GM21515 (cell line): ENCODE data around the gene NCKAP1.
A peak's percentile ranks its signal among the peaks of the same experiment; 100 is the strongest.
"Not testable (repeated sequence)": the region's sequence is repeated elsewhere in the genome, so short reads cannot be mapped to it uniquely, and the experiment has no call there.

Source experiments
- ATAC-seq: cut with Tn5 transposase; IDR thresholded peaks from one replicate; pipeline ENCODE4 v1.9.1; 2021; ENCODE audit not compliant: unreplicated experiment

Gene NCKAP1, protein sequence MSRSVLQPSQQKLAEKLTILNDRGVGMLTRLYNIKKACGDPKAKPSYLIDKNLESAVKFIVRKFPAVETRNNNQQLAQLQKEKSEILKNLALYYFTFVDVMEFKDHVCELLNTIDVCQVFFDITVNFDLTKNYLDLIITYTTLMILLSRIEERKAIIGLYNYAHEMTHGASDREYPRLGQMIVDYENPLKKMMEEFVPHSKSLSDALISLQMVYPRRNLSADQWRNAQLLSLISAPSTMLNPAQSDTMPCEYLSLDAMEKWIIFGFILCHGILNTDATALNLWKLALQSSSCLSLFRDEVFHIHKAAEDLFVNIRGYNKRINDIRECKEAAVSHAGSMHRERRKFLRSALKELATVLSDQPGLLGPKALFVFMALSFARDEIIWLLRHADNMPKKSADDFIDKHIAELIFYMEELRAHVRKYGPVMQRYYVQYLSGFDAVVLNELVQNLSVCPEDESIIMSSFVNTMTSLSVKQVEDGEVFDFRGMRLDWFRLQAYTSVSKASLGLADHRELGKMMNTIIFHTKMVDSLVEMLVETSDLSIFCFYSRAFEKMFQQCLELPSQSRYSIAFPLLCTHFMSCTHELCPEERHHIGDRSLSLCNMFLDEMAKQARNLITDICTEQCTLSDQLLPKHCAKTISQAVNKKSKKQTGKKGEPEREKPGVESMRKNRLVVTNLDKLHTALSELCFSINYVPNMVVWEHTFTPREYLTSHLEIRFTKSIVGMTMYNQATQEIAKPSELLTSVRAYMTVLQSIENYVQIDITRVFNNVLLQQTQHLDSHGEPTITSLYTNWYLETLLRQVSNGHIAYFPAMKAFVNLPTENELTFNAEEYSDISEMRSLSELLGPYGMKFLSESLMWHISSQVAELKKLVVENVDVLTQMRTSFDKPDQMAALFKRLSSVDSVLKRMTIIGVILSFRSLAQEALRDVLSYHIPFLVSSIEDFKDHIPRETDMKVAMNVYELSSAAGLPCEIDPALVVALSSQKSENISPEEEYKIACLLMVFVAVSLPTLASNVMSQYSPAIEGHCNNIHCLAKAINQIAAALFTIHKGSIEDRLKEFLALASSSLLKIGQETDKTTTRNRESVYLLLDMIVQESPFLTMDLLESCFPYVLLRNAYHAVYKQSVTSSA

DNA sequence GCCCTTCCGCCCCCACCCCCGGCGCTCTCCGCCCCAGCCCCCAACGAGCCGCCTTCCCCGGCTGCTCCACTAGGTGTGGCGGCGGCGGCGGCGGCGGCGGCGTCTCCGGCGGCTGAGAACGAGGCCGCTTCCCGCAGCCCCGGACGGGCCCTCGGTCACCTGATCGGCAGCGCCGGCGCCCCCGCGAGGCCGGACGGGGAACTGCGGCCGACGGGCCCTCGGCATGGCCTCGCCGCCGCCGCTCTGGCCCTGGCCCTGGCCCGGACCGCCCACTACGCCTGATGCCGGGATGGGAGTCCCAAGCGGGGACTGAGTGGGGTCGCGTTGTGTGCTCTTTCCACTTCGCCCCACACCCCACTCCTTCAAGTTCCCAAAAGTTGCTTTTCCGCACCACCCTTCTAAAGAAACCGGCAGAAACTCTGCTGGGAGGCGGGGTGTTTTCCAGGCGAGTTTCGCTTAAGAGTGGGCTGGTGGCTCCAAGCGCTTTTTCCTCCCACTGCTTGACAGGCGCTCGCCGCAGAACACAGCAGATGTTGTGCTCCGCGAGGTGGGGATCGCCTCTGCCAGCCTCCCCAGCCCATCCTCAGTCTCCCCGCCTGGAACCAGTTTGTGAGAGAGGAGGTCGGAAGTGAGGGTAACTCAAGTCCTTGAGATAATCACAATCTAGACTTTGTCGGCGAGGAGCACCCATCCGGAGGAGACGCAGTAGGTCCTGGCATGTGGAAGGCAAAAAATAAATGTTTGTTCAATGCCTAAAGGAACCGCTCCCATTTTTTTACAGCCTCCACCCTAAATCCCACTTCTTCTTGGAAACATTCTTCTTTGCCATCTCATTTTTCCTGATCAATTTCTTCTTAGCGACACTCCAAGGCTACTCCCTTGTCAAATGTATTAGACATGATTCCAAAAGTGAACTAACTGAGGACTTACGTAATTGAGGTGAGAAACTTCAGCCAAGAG lies at the start of gene NCKAP1:
Gene NCKAP1 (minus strand): TSS at position 117 of the 960 bp plus-strand sequence. CDS start 358 bp downstream, outside the sequence.
- peak; percentile 83 for ATAC-seq

DNA sequence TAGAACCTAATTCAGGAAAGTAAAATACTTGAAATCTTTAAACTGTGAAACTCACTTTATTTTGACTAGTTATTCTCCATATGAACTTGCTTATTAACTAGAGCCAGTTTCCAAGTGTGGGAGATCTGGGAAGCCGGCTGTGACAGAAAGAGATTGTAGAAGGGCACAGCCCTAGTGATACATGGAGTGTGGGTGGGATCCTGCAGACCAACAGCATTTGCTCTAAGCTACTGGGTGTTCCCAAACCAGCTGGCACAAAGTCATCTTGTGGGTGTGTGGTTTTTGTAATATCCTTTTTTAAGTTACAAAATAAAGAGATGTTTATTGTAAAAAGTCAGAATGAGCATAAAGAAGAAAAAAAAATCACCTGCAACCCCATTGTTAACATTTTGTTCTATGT lies 43.7 kb upstream of the NCKAP1 start:
- ATAC-seq = no peak

DNA sequence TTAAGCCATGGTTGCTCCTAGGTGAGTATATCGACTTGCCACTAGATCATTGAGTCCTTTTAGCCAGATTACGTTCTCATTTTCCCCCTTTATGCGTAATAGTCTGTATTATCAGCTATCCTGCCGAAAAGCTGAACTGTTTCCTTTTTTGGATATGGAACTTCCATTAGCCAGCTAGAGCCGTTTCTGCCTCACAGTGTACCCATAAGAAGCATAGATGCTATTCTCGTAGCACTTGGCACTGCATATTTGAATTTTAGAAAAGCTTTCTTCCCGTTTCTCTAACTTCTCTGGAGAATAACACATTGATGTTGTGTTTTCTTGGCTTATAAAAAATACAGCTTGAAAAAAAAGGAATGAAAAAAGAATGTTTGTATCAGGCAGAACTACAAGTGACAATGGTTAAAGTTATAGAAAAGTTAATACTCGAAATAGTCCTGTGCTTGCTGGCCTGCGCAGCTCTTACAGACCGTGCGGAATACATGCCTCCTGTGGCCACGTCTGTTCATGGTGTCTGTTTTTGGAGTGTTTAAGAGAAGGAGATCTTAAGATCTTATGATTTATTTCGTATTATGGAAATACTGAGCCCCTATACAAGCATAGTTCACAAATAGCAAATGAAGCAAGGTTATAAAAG lies 41.0 kb upstream of the NCKAP1 start:
- peak; percentile 7 for ATAC-seq

DNA sequence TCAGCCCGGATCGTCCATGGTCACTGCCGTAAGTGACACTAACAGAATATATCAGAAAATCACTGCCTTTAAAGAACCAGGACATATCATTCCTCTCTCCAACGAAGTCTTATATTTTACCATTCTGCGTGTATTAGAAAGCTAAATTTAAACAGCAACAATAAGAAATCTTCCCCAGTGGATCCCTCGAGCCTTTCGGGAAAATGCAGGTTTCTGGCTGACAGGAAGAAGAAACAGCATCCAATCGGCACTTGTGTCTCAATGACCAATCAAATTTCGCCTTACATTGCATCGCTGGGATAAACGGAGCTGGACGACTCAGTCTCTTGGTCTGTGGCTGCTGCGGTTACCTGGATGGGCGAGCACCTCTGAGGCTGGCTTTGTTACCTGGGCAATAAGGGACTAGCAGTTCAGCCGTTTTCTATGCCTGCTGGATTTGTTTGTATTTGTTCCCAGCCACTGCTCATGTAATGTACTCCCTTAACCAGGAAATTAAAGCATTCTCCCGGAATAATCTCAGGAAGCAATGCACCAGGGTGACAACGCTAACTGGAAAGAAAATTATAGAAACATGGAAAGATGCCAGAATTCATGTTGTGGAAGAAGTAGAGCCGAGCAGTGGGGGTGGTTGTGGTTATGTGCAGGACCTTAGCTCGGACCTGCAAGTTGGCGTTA lies 40.3 kb upstream of the NCKAP1 start, which contains the start of gene DUSP19:
Gene DUSP19 (plus strand): TSS at position 284 of the 675 bp plus-strand sequence. CDS start 187 bp downstream, at position 471.
- peak; percentile 94 for ATAC-seq

DNA sequence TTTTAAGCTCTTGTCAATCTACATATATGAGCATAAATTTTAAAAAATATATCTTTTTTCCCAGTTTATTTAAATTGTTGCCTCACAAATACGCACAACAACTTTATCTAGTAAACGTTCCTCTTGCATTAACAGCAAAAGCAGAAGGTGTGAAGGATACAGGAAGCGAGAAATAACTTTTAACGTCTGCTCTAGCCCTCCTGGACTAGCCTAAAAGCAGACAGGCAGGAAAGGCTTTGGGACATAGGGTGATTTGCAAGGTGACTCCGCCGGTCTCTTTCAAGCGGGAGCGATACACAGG lies 39.9 kb upstream of the NCKAP1 start:
- ATAC-seq = no peak

DNA sequence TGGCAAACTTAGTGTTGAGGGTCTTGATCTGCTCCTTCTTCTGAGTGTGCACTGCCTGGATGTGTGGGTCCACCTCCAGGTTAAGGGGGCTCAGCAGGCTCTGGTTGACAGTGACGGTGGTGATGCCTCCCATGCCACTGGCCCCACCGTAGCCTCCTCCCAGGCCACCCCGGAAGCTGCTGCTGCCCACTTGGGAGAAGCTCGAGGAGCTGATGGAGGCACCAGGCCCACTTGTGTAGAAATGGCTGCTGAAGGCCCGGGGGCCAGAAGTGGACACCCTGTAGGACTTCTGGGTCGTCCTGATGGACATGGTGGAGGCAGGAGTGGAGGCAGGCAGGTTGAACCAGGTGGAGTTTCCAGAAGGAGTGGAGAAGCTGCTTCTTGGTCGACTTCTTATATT lies 33.9 kb upstream of the NCKAP1 start:
- no peak for ATAC-seq

DNA sequence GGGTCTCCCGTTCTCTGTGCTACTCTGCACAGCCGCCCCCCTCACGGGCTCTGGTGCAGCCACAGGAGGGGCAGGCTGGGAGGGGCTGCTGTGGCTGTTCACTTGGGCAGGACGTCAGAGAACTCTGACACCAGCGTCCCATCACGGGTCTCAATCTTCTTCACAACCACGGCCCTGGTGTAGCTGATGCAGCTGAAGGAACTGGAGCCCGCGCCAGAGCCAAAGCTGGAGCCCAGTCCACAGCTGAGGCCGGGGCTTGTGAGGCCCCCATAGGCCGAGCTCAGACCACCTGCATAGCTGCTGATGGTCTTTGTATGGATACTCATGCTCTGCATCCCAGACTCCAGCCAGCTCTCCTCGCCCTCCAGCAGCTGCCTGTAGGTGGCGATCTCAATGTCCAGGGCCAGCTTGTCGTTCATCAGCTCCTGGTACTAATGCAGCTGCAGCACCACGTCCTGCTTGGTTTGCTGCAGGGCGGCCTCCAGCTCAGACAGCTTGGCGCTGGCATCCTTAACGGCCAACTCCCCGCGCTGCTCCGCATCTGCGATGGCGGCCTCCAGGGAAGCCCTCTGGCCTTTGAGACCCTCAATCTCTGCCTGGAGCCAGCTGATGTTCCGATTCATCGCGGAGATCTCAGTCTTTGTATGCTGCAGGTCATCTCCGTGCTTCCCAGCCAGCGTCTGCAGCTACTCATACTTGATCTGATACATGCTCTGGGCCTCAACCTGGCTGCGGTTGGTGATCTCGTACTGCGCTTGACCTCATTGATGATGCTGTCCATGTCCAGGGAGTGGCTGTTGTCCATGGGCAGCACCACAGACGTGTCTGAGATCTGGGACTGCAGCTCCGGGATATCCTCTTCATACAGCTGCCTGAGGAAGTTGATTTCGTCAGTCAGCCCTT lies 32.9 kb upstream of the NCKAP1 start:
- no peak for ATAC-seq

DNA sequence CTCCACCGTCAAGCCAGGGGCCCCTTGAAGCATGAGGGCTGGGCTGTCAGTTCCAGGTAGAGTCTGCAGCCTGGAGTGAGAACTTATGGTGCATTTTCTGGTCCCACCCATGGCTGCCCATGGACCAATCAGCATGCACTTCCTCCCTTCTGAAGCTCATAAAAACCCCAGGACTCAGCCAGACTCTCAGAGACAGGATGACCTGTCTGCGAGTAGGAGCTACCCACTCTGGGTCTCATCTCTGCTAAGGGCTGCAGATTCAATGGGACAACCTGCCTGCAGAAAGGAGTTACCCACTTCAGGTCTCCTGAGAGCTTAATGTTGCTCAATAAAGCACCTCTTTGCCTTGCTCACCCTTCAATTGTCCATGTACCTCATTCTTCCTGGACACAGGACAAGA lies 30.9 kb upstream of the NCKAP1 start:
- ATAC-seq = no peak

DNA sequence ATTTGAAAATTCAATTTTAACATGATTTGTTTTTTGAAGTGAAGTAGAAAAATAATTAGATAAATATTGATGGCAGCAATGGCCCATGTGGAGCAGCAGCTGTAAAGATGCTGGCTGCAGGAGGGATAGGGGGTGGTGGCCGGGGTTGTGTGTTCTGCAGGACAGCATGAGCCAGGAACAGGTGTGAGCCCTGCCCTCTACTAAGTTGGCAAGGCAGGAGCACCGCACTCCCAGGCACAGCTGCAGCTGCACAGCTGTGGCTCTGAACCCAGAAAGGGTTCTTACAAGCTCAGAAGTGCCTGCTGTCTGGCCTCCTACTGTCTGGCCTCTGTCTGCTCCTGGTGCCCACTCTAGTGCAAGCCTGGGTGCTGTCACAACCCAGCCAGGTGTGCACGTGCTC lies 30.3 kb upstream of the NCKAP1 start:
- no peak for ATAC-seq

DNA sequence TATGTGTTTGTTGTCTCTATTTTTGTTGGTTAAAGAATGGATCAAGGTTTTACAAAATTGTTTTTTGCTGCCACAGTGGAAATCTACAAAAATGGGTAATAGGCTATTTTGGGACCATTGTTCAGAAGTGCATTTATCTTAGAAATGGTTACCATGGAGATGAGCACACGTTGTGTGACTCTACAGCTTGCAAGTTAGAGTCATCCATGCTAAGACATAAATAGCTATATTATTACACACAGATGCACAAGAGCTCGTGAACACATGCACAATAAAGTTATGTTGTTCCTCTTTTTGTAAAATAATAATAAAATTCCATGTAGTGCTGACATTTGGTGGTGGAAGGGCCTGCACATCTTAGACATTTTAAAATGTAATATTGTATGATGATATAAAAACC lies 24.8 kb upstream of the NCKAP1 start:
- ATAC-seq = no peak

DNA sequence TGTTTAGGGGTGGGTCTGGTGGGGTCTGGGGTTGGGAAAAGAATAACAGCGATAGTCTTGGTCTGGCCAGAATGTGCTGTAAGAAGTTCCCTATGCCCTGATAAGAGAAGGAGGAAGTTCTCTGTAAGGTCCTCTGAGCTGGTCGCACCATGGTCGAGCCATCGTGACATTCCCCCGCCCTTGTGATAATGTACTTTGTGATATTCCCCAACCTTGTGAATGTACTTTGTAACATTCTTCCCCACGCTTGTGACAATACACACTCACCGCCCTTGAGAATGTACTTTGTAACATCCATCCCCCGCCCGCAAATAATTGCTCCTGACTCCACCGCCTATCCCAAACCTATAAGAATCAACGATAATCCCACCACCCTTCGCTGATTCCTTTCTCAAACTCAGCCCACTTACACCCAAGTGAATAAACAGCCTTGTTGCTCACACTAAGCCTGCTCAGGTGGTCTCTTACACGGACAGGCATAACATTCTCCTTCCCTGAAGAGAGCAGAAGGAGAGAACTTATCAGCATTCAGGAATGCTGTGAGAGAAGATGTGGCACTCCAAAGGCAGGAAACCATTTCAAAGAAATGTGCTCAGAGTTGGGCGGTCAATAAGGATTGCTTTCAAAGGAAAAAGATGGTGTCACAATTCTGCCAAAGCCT lies 22.4 kb upstream of the NCKAP1 start:
- ATAC-seq = no peak

DNA sequence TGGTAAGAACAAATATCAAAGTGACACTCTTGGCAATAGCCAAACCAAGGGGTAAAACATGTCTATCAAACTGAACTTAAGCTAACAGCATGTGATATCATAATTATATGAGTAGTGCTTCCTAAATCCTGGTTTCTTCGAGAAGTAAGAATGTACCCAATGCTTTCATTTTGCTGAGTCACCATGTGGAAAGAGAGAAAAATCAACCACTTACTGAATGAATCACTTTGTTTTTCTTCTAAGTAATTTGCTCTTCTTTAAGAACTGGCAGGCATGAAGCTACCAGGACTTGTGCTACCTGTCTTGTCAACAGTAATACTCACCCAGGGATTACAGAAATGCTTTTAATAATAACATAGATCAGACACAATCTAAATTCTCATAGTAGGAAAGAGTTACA lies 21.3 kb upstream of the NCKAP1 start:
- no peak for ATAC-seq

DNA sequence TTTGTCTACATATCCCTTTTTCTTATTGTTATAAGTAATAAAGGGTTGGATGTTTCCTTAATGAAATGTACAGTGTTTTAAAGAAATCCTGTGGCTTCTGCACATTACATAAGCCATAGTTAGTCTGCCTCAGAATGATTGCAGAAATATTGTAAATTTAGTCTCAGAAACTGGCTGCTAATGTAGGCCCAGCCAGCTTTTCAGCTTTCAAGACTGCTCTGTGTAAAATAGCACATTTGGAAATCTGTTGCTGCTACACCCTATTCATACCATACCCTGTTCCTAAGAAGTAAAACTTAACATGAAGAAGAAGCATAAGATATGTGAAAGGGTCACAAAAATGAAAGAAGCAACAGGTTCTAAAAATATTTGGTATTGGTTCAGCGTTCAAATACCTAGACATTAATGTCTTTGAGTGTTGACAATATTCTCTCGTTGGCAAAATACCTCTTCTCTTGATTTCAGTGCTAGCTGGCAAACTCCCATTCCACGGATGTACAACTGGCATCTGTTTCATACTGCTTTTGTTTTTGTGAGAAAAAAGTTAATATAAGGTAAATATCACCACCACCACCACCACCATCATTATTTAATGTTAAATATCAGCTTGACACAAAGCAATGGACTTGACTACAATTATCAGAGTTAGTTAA lies 19.2 kb upstream of the NCKAP1 start:
- peak; percentile 54 for ATAC-seq

DNA sequence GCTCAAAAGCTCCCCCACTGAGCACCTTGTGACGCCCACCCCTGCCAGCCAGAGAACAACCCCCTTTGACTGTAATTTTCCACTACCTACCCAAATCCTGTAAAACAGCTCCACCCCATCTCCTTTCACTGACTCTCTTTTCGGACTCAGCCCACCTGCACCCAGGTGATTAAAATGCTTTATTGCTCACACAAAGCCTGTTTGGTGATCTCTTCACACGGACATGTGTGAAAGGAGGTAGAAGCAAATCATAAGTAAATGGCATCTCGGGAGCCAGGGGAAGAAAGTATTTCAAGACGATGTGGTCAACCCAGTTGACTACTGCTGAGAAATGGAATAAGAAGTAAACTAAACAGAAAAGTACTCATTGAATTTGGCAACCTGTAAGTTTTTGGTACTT lies 11.2 kb upstream of the NCKAP1 start:
- no peak for ATAC-seq

DNA sequence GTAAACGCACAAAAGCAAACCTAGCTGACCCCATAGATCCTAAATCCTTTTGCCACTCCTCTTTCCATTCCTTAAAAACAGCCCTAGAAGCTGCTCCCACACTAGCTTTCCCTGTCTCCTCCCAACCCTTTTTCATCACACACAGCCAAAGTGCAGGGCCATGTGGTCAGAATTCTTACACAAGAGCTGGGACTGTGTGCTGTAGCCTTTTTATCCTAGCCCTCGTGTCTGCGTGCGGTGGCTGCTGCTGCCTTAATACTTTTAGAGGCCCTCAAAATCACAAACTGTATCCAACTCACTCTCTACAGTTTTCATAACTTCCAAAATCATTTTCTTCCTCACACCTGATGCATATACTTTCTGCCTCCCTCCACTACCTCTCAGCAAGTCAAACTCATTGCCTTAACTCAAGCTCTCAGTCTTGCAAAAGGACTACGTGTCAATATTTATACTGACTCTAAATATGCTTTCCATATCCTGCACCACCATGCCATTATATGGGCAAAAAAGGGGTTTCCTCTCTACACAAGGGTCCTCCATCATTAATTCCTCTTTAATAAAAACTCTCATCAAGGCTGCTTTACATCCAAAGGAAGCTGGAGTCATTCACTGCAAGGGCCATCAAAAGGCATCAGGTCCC lies 9.3 kb upstream of the NCKAP1 start:
- ATAC-seq = not testable (repeated sequence)

DNA sequence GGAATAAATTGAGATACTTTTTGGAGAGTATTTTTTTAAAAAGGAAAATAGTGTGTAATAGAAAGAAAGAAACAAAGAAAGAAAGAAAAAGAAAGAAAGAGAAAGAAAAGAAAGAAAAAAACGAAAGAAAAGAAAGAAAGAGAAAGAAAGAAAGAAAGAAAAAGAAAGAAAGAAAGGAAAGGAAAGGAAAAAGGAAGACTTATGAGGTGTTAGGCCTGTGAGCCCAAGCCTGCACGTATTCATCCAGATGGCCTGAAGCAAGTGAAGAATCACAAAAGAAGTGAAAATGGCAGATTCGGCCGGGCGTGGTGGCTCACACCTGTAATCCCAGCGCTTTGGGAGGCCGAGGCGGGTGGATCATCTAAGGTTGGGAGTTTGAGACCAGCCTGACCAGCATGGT lies 5.3 kb upstream of the NCKAP1 start:
- not testable (repeated sequence) for ATAC-seq

DNA sequence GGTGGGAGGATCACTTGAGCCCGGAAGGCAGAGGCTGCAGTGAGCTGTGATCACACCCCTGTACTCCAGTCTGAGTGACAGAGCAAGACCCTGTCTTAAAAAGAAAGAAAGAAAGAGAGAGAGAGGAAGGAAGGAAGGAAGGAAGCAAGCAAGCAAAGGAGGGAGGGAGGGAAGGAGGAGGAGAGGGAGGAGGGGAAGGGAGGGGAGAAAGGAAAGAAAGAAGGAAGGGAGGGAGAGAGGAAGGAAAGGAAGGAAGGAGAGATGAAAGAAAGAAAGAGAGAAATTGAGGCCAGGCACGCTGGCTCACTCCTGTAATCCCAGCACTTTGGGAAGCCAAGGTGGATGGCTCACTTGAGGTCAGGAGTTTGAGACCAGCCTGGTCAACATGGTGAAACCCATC lies 2.3 kb upstream of the NCKAP1 start:
- ATAC-seq = no peak
